K562 (cell line): ENCODE results near the gene ACKR3. TPM values are rescaled to one million over a fixed set of nuclear protein-coding genes. Genes with fewer than 3 reads are reported as not detected.

Source experiments
- ATAC-seq: fragments of 200-7000 bp; cut with Tn5 transposase; 3 replicates; pipeline ENCODE4 v1.9.1; 2020; ENCODE audit warnings: moderate library complexity
- BruUV-seq: library from RNA; stranded (reverse); fragments of 400-500 nt; replicated peaks from 2 replicates; lab custom pipeline; 2021; lab: Mats Ljungman, UMichigan
- CTCF ChIA-PET: fragments of 300-600 bp; formaldehyde crosslinking; extraction: SDS; loops from one replicate; lab custom pipeline; 2021; ENCODE audit warnings: low intra/inter-chr PET ratio; lab: Yijun Ruan, JAX
- POLR2A ChIA-PET: fragments of 300-600, 350-650 bp; sonication (Branson Sonifier 250); formaldehyde crosslinking; extraction: SDS; loops from one replicate; lab custom pipeline; 2021; ENCODE audit warnings: antibody characterized with exemption, inconsistent platforms; lab: Yijun Ruan, JAX
- DNase-seq, 4 experiments: peaks; one replicate each; pipeline versions ENCODE4 v3.0.0 to v3.0.0-alpha.2; 2011 to 2018; ENCODE audit warnings: low spot score in 3 of 4, mixed read lengths in 3 of 4; ENCODE audit errors: extremely low read depth in 1 of 4
- FAIRE-seq: peaks from 2 replicates; lab custom pipeline; 2011; peaks lifted over from hg19 to GRCh38; lab: Jason Lieb, UNC
- H2AFZ ChIP-seq: 2 replicates; pipeline ENCODE4 v1.6.0; 2011; ENCODE audit warnings: low read depth, low read length, control low read depth, inconsistent platforms
- H3K27ac ChIP-seq: fragments of 200-600 bp; 3 replicates; pipeline ENCODE4 v1.8.0; 2011; ENCODE audit warnings: low read depth, mild to moderate bottlenecking, control low read depth, inconsistent platforms, low read length, moderate library complexity, mixed read lengths; ENCODE audit errors: extremely low read depth
- H3K27me3 ChIP-seq, 2 experiments: fragments of 300-600 bp in 1 of 2; 2 replicates in 1 of 2; 3 replicates in 1 of 2; pipeline versions ENCODE4 v1.6.0 to v1.8.0; 2011; ENCODE audit warnings: inconsistent platforms in 2 of 2, low read length in 2 of 2, mild to moderate bottlenecking in 1 of 2, mixed read lengths in 1 of 2, moderate library complexity in 1 of 2; ENCODE audit not compliant: control insufficient read depth in 2 of 2, insufficient read depth in 2 of 2
- H3K36me3 ChIP-seq: fragments of 300-600 bp; 3 replicates; pipeline ENCODE4 v1.8.0; 2011; ENCODE audit warnings: mild to moderate bottlenecking, low read length, inconsistent platforms; ENCODE audit not compliant: control insufficient read depth, insufficient read depth
- H3K4me1 ChIP-seq, 2 experiments: fragments of 200-600 bp in 1 of 2; replicated peaks in 1 of 2; 2 replicates in 1 of 2; 3 replicates in 1 of 2; pipeline versions ENCODE4 v1.5.1 to v1.8.0; 2011; ENCODE audit warnings: inconsistent platforms in 2 of 2, low read length in 2 of 2, mild to moderate bottlenecking in 1 of 2, mixed read lengths in 1 of 2, moderate library complexity in 1 of 2; ENCODE audit not compliant: control insufficient read depth in 2 of 2, insufficient read depth in 2 of 2
- H3K4me2 ChIP-seq: 2 replicates; pipeline ENCODE4 v1.6.1; 2011; ENCODE audit warnings: low read length, control low read depth, inconsistent platforms, mixed read lengths; ENCODE audit not compliant: insufficient read depth
- H3K4me3 ChIP-seq: fragments of 200-600 bp; sonication (generic), shearing (Covaris generic); 2 replicates; pipeline ENCODE4 v1.5.1; 2016; ENCODE audit warnings: control low read depth, inconsistent platforms
- H3K79me2 ChIP-seq: fragments of 200-600 bp; 3 replicates; pipeline ENCODE4 v1.8.0; 2011; ENCODE audit warnings: low read length, inconsistent platforms; ENCODE audit not compliant: control insufficient read depth, insufficient read depth
- H3K9ac ChIP-seq, 2 experiments: 2 replicates each; pipeline versions ENCODE4 v1.6.0 to v1.6.1; 2011; ENCODE audit warnings: low read depth in 2 of 2, low read length in 2 of 2, control low read depth in 1 of 2, inconsistent platforms in 1 of 2, mild to moderate bottlenecking in 1 of 2, mixed read lengths in 1 of 2; ENCODE audit not compliant: insufficient read depth in 1 of 2
- H3K9me1 ChIP-seq: one replicate; pipeline ENCODE4 v1.6.0; 2011; ENCODE audit warnings: inconsistent platforms, mild to moderate bottlenecking, low read length, moderate library complexity; ENCODE audit not compliant: control insufficient read depth, insufficient read depth
- H3K9me3 ChIP-seq: replicated peaks from 2 replicates; pipeline ENCODE4 v1.5.1; 2011; ENCODE audit warnings: low read depth, low read length, inconsistent platforms; ENCODE audit not compliant: control insufficient read depth, insufficient read depth
- H4K20me1 ChIP-seq: replicated peaks from 2 replicates; pipeline ENCODE4 v1.6.1; 2011; ENCODE audit warnings: low read length, inconsistent platforms, mixed read lengths; ENCODE audit not compliant: control insufficient read depth, insufficient read depth
- CHD2 ChIP-seq: IDR thresholded peaks from 2 replicates; pipeline ENCODE4 v1.6.1; 2011; ENCODE audit warnings: low read depth, low read length
- CREB5 ChIP-seq: fragments of 250-450 bp; sonication (Bioruptor Pico); IDR thresholded peaks from 2 replicates; pipeline ENCODE4 v1.5.0; 2020; ENCODE audit warnings: mild to moderate bottlenecking
- MXD1 ChIP-seq: fragments of 250-450 bp; sonication (Bioruptor Pico); IDR thresholded peaks from 2 replicates; pipeline ENCODE4 v1.8.0; 2021; ENCODE audit warnings: borderline replicate concordance, mild to moderate bottlenecking, moderate library complexity; ENCODE audit not compliant: poor library complexity, severe bottlenecking
- NCOA4 ChIP-seq: fragments of 450-650 bp; IDR thresholded peaks from 2 replicates; pipeline ENCODE4 v1.6.1; 2018; ENCODE audit warnings: mild to moderate bottlenecking; ENCODE audit not compliant: partially characterized antibody
- NFE2 ChIP-seq: IDR thresholded peaks from 2 replicates; pipeline ENCODE4 v1.6.1; 2014; ENCODE audit warnings: antibody characterized with exemption, low read depth
- RBM22 ChIP-seq: fragments of 200-400 bp; formaldehyde crosslinking; IDR thresholded peaks from 2 replicates; pipeline ENCODE4 v1.6.1; 2018; ENCODE audit warnings: low read length, low read depth; ENCODE audit not compliant: poor library complexity, severe bottlenecking
- SMARCA4 ChIP-seq: fragments of 450-650 bp; IDR thresholded peaks from 2 replicates; pipeline ENCODE4 v1.6.1; 2016
- ZBTB12 ChIP-seq: fragments of 250-450 bp; sonication (Bioruptor Pico); IDR thresholded peaks from 2 replicates; pipeline ENCODE4 v1.4.0; 2020
- ZBTB17 ChIP-seq: fragments of 450-650 bp; formaldehyde crosslinking; IDR thresholded peaks from 2 replicates; pipeline ENCODE4 v1.4.0; 2020; ENCODE audit warnings: mild to moderate bottlenecking
- ZBTB26 ChIP-seq: fragments of 450-650 bp; formaldehyde crosslinking; IDR thresholded peaks from 2 replicates; pipeline ENCODE4 v1.4.0; 2022; ENCODE audit warnings: missing genetic modification characterization
- ZKSCAN3 ChIP-seq: fragments of 250-450 bp; sonication (Bioruptor Pico); IDR thresholded peaks from 2 replicates; pipeline ENCODE4 v1.4.0; 2020
- WGBS: fragments of 100-300 bp; shearing (Covaris generic); methylation state at CpG from one replicate; pipeline ENCODE4 v1.1.6; 2016; ENCODE audit warnings: low coverage, mixed read lengths; ENCODE audit not compliant: insufficient coverage; ENCODE audit errors: missing lambda C conversion rate; 5-methylcytosine and 5-hydroxymethylcytosine counted together
- in situ Hi-C: fragments of 300-500 bp; cut with MboI; formaldehyde crosslinking; loops from 4 replicates; pipeline ENCODE4 v1.15.0; 2018; ENCODE audit warnings: inconsistent platforms, mixed read lengths
- intact Hi-C: fragments of 100-400 bp; cut with micrococcal nuclease; formaldehyde crosslinking; loops from 2 replicates; pipeline ENCODE4 v1.14.2; 2022
- polyA plus RNA-seq, 8 experiments: library from polyadenylated mRNA; depleted of rRNA in 4 of 8; stranded (reverse) in 5 of 8; unstranded in 3 of 8; fragments of >200 nt; fragmentation: Nextera tagmentation in 2 of 8; fragmentation: Illumina TruSeq in 1 of 8; extraction: Ambion mirVana in 2 of 8; extraction: Trizol in 1 of 8; gene quantifications; 2 replicates each; pipeline versions ENCODE4 v1.2.1 to v1.2.3, GENCODE V29; 2011 to 2014; ENCODE audit warnings: inconsistent platforms in 1 of 8, missing spikeins in 1 of 8
- total RNA-seq, 7 experiments: library from RNA; depleted of rRNA in 6 of 7; stranded (reverse); fragments of >200 nt in 6 of 7; fragmentation: Illumina TruSeq in 2 of 7; extraction: Trizol in 2 of 7; gene quantifications; 2 replicates each; pipeline versions ENCODE4 v1.2.1 to v1.2.3, GENCODE V29; 2011 to 2021; ENCODE audit warnings: low replicate concordance in 1 of 7
- TF ChIP-seq, protein P1 (sequence below): fragments of 250-450 bp; sonication (Bioruptor Pico); IDR thresholded peaks from 2 replicates; pipeline ENCODE4 v1.6.1; 2021; ENCODE audit warnings: mild to moderate bottlenecking

ACKR3 gene
- total and polyA plus RNA-seq, 9 of the 15 experiments (the other 6 are each of a cell fraction or from before 2014, with no cell fraction given): 0.07 TPM; not detected in 8

- Histone ChIP-seq H3K27ac (no peak overlapping the region), H2AFZ (no peak overlapping the region), H3K4me1 (no peaks in the 10 kb centered on the region), H3K9ac (no peak overlapping the region), H3K36me3 (no peaks in the 10 kb centered on the region), H3K9me1 (no peaks in the 10 kb centered on the region), H3K27me3 (peaks cover 0 to 14% of the 10 kb centered on the region in 2 experiments; a peak in 1 of 5 replicates), H4K20me1 (no peaks in the 10 kb centered on the region), H3K4me3 (no peak overlapping the region), H3K79me2 (no peaks in the 10 kb centered on the region), H3K9me3 (no peaks in the 10 kb centered on the region), H3K4me2 (no peak overlapping the region)
- ATAC-seq (no peak), DNase-seq (no peak), FAIRE-seq (no peak)
- intact Hi-C loops: no loop called here
- ChIA-PET POLR2A (no interaction called here), CTCF (no interaction called here)
- in situ Hi-C loops: no loop called here
- 0% methylated on average over 5 of the region's 9 CpGs for WGBS
- no peak for TF ChIP-seq NCOA4
- no peak for TF ChIP-seq MXD1 (CRISPR knock-in tag)
- no peak for TF ChIP-seq ZBTB26 (CRISPR knock-in tag)
- no peak for TF ChIP-seq SMARCA4
- TF ChIP-seq ZKSCAN3 (CRISPR knock-in tag): no peak
- TF ChIP-seq RBM22: no peak
- TF ChIP-seq CREB5 (CRISPR knock-in tag): no peak
- TF ChIP-seq, protein P1, sequence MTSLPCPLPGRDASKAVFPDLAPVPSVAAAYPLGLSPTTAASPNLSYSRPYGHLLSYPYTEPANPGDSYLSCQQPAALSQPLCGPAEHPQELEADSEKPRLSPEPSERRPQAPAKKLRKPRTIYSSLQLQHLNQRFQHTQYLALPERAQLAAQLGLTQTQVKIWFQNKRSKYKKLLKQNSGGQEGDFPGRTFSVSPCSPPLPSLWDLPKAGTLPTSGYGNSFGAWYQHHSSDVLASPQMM (CRISPR knock-in tag): no peak
- TF ChIP-seq ZBTB17 (CRISPR knock-in tag): no peak
- no peak for TF ChIP-seq ZBTB12 (CRISPR knock-in tag)
- no peak for TF ChIP-seq NFE2
- no peak for TF ChIP-seq CHD2
- BruUV-seq: no TSS peak
These were observed 42.4 kb upstream of the ACKR3 start for GRCh38 chr2:236527159-236527630.
